GM19193 (cell line): ENCODE measurements around the gene PRPF31.

ENCODE experiments used
- POLR2A ChIP-seq: IDR thresholded peaks from 4 replicates; pipeline ENCODE4 v1.6.1; 2011; ENCODE audit not compliant: insufficient read depth, insufficient read length; ENCODE audit errors: extremely low read depth

The PRPF31 gene

GRCh38 chr19:54128796-54129616 is 13.5 kb downstream of the PRPF31 start:
- no peak for TF ChIP-seq POLR2A

GRCh38 chr19:54129617-54129996 is 14.1 kb downstream of the PRPF31 start:
- TF ChIP-seq POLR2A: no peak

- no peak for TF ChIP-seq POLR2A
Measured at GRCh38 chr19:54133312-54133956, 17.9 kb downstream of the PRPF31 start.

GRCh38 chr19:54133957-54134590 is 18.5 kb downstream of the PRPF31 start:
- TF ChIP-seq POLR2A: no peak

GRCh38 chr19:54136086-54136863 is 20.7 kb downstream of the PRPF31 start:
- TF ChIP-seq POLR2A: no peak

GRCh38 chr19:54136864-54137698 is 21.5 kb downstream of the PRPF31 start:
- TF ChIP-seq POLR2A: peak; percentile 79

- peak; percentile 84 for TF ChIP-seq POLR2A
Measured at GRCh38 chr19:54137699-54138488, 22.3 kb downstream of the PRPF31 start, which contains the start of gene CNOT3. Gene CNOT3 (plus strand): TSS chr19:54137762. CDS start chr19:54142979, 5,217 bp downstream.

- no peak for TF ChIP-seq POLR2A
Measured at GRCh38 chr19:54138489-54139256, 23.1 kb downstream of the PRPF31 start.

GRCh38 chr19:54141356-54141755 is 25.8 kb downstream of the PRPF31 start:
- TF ChIP-seq POLR2A: no peak

- TF ChIP-seq POLR2A: no peak
Measured at GRCh38 chr19:54142166-54142780, 26.7 kb downstream of the PRPF31 start.

- no peak for TF ChIP-seq POLR2A
Measured at GRCh38 chr19:54145541-54146158, 30.1 kb downstream of the PRPF31 start.

GRCh38 chr19:54147676-54148075 is 32.1 kb downstream of the PRPF31 start:
- no peak for TF ChIP-seq POLR2A

- TF ChIP-seq POLR2A: no peak
Measured at GRCh38 chr19:54148158-54148557, 32.6 kb downstream of the PRPF31 start.
